HG02970 (cell line): ENCODE data around the gene PAEP.

ENCODE experiments used
- ATAC-seq: cut with Tn5 transposase; IDR thresholded peaks from one replicate; pipeline ENCODE4 v1.9.1; 2021; ENCODE audit warnings: mild to moderate bottlenecking, moderate library complexity, moderate number of reproducible peaks; ENCODE audit not compliant: unreplicated experiment, low FRiP score

The PAEP gene

GRCh38 chr9:135611875-135612209 lies 50.3 kb downstream of the PAEP start:
- no peak for ATAC-seq

GRCh38 chr9:135612437-135612836 lies 50.9 kb downstream of the PAEP start:
- ATAC-seq = no peak

- no peak for ATAC-seq
Measured at GRCh38 chr9:135612981-135613910, 51.7 kb downstream of the PAEP start.

DNA sequence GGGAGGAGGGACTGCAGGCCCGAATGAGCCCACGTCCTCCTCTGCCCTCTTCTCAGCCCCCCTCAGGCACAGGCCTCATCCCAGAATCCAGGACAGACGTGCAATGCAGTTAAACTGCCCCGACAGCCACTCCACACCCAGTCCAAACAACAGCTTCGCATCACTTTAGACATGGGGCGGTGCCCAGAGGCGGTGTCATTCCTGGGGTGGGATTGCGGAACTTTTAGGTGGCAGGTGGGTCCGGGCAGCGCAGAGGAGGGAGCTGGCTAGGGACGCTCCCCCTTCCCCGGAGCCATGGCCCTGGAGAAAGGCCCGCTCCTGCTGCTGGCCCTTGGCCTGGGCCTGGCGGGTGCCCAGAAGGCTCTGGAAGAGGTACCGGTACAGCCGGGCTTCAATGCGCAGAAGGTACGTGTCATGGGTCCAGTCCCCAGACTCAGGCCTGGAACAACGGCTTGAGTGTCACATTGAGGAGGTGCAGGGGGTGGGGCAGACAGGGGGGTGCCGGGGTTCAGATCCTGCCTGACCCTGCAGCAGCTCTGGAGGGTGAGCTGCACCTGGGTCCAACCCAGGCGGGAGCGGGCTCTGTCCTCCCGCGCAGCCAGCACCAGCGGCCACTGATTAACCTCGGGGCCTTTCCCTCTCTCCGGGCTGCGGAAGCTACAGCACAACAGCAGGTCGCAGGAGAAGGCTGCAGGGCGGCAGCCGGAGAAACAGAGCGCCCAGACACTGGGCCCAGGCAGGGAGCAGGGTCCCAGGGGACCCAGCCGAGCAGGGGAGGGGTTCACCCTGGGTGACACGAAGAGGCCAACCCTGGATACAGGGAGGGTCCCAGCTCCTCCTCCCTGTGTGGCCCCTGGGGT lies 52.6 kb downstream of the PAEP start:
- no peak for ATAC-seq

DNA sequence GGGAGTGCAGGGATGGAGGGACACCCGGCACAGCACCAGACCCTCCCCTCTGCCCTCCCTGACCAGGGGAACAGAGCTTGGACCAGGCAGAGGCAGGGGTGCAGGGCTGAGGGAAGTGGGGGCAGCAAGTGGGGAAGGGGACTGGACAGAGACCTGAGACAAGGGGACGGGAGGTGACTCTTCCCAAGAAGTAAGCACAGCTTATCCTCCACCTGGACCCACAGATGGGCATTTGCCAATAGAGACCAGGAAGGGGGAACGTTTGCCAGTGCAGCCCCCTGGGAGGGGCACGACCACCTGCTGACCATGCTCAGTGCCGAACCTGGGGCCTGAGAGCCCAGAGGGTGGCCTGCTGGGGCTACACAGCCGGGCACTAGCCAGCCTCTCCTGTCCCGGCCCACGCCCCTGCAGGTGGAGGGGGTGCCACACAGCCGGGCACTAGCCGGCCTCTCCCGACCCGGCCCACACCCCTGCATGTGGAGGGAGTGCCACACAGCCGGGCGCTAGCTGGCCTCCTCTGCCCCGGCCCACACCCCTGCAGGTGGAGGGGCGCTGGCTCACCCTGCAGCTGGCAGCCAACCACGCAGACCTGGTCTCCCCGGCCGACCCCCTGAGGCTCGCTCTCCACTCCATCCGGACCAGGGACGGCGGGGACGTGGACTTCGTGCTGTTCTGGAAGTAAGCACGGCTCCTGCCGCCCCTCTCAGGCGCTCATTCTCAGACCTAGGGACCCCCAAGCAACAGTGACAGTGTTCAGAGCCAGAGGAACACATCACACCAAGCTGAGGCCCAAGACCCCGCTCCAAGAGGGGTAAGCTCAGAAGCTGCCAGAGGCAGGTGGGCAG lies 53.5 kb downstream of the PAEP start:
- no peak for ATAC-seq

DNA sequence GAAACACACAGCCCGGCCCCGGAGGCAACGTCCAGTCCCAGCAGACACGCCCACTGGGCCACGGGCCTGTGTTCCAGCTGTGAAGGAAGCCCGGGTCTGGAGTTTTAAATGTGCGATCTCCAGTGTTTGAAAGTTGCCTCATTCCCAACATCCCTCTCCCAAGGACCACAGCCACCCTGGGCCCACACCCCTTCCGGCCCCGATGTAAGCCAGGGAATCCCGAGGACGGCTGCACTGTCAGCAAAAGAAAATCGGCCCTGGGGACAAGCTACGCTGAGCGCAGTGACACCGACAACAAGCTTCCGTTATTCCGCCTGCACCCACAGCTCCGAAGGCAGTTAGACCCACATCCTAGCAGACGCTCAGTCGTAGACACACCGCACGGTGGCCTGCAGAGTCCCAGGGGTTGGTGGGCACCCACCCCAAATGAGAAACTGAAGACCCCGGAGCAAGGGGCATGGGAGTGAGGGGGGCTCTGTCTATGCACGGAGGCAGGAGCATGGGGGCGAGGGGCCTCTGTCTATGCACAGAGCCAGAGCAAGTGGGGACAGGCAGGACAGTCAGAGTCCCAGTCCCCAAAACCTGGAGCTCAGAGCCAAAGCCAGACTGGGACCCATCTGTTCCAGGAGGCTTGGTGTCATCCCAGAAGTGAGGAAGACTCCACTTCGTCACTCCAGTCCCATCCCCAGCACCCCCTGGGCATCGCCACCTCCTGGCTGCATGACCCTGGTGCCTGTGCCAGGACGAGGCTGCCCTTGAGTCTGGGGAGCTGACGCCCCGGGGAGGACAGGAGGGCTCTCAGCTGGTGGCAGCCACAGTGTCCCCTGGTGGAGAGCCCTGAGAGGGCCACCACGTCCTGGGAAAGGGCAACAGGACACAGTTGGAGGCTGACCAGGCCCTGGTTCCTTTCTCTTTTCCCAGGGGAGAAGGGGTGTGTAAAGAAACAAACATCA lies 54.4 kb downstream of the PAEP start:
- ATAC-seq = no peak
